Measurements from ENCODE around the gene AK9. TPM values are rescaled to one million over a fixed set of nuclear protein-coding genes. Genes with fewer than 3 reads are reported as not detected.

Gene AK9
- total and polyA plus RNA-seq, 12 donors, result 1.9 to 9.9 (median 5.4) TPM

DNA sequence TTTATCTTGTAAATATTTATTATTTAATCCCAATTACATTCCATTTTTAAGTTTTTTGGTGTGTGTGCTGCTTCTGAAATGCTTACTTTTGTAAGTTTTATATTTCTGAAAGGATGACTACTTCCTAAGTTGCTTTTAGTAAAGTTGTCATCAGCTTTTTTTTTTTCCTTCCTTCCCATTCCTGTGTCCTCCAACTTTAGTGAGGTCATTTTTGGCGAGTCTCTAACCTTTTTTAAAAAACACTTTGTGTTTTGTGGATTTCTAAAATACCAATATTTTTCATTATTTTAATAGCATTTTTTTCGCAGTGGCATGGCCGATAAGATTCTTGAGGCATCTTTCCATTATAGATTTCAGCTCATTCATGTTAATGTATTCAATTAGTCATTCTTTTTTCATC, 31.0 kb upstream of the AK9 start:
- no peaks in the 10 kb centered on the region for H3K36me3 ChIP-seq (replicated peaks in 1 of 2)
- no peak for TF ChIP-seq POLR2A (IDR thresholded peaks at IDR 0.05)
- TF ChIP-seq, protein P1, sequence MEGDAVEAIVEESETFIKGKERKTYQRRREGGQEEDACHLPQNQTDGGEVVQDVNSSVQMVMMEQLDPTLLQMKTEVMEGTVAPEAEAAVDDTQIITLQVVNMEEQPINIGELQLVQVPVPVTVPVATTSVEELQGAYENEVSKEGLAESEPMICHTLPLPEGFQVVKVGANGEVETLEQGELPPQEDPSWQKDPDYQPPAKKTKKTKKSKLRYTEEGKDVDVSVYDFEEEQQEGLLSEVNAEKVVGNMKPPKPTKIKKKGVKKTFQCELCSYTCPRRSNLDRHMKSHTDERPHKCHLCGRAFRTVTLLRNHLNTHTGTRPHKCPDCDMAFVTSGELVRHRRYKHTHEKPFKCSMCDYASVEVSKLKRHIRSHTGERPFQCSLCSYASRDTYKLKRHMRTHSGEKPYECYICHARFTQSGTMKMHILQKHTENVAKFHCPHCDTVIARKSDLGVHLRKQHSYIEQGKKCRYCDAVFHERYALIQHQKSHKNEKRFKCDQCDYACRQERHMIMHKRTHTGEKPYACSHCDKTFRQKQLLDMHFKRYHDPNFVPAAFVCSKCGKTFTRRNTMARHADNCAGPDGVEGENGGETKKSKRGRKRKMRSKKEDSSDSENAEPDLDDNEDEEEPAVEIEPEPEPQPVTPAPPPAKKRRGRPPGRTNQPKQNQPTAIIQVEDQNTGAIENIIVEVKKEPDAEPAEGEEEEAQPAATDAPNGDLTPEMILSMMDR (IDR thresholded peaks at IDR 0.05), result no peak
- H3K4me3 ChIP-seq, result no peak overlapping the region
- intact Hi-C loops (cut with DNase I), result no loop called here
- no peaks in the 10 kb centered on the region for H3K27me3 ChIP-seq
- H3K27ac ChIP-seq, result no peak overlapping the region
- H3K4me1 ChIP-seq (replicated peaks in 1 of 2), result peaks cover 0 to 5% of the 10 kb centered on the region in 2 donors
- no peak for DNase-seq
- H3K9me3 ChIP-seq (replicated peaks in 1 of 3), result no peaks in the 10 kb centered on the region
- WGBS, 4 donors, result 70 to 82% (median 76%) methylated on average over 3 of the region's 3 CpGs

DNA sequence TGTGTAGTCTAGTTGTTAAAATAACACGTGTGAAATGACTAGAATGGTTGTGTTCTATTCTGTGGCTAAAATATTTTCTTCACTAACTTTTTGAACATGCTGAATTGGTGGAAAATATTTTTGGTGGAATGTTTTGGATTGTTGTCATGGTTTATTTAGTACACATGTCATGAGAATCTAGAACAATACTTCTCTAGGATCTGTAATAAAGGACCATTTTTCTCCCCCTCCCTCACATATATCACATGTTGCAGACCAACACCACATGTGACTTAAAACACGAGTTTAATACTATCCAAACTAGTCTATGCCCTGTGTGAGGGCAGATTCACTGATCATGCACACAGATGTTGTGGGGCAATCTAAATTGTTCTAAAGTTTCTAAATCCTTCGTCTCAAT, 29.3 kb upstream of the AK9 start:
- Histone ChIP-seq H3K4me3 (no peak overlapping the region), H3K27me3 (no peaks in the 10 kb centered on the region), H3K4me1 (replicated peaks in 1 of 2) (peaks cover 0 to 5% of the 10 kb centered on the region in 2 donors), H3K36me3 (replicated peaks in 1 of 2) (no peaks in the 10 kb centered on the region), H3K9me3 (replicated peaks in 1 of 3) (no peaks in the 10 kb centered on the region), H3K27ac (no peak overlapping the region)
- intact Hi-C loops (cut with DNase I), result no loop called here
- no peak for TF ChIP-seq POLR2A (IDR thresholded peaks at IDR 0.05)
- TF ChIP-seq, protein P1 (IDR thresholded peaks at IDR 0.05), result no peak
- no peak for DNase-seq
- 82 to 88% (median 85%) methylated on average over 3 of the region's 3 CpGs for WGBS, 4 donors

DNA sequence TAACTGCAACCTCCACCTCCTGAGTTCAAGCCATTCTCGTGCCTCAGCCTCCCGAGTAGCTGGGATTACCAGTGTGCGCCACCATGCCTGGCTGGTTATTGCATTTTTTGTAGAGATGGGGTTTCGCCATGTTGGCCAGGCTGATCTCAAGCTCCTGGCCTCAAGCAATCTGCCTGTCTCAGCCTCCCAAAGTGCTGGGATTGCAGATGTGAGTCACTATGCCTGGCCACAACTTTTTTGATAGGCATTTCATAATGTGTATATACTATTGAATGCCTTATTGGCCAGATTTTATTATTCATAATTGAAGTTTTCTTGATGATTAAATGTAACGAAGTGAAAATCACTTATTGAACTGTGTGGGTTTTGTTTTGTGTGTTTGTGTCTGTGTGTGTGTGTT, 28.0 kb upstream of the AK9 start:
- Histone ChIP-seq H3K4me1 (replicated peaks in 1 of 2) (peaks cover 0 to 13% of the 10 kb centered on the region in 2 donors), H3K36me3 (replicated peaks in 1 of 2) (no peaks in the 10 kb centered on the region), H3K9me3 (replicated peaks in 1 of 3) (no peaks in the 10 kb centered on the region), H3K27me3 (no peaks in the 10 kb centered on the region), H3K4me3 (no peak overlapping the region), H3K27ac (no peak overlapping the region)
- 95 to 99% (median 97%) methylated on average over 5 of the region's 5 CpGs for WGBS, 4 donors
- intact Hi-C loops (cut with DNase I), result no loop called here
- no peak for DNase-seq
- TF ChIP-seq, protein P1 (IDR thresholded peaks at IDR 0.05), result no peak
- no peak for TF ChIP-seq POLR2A (IDR thresholded peaks at IDR 0.05)

DNA sequence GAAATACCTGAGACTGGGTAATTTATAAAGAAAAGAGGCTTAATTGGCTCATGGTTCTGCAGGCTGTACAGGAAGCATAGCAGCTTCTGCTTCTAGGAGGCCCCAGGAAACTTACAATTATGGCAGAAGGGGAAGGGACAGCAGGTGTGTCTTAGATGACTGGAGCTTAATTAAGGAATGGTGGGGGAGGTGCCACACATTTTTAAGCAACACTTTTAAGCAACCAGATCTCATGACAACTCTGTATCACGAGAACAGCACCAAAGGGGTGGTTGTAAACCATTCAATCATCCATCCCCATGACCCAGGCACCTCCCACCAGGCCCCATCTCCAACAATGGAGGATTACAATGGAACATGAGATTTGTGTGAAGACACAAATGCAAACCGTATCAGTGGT, 27.0 kb upstream of the AK9 start:
- no peak for DNase-seq
- H3K27me3 ChIP-seq, result no peaks in the 10 kb centered on the region
- WGBS, 4 donors, result 80 to 90% (median 88%) methylated on average over 2 of the region's 2 CpGs
- no peak overlapping the region for H3K4me3 ChIP-seq
- peaks cover 0 to 15% of the 10 kb centered on the region in 2 donors for H3K4me1 ChIP-seq (replicated peaks in 1 of 2)
- intact Hi-C loops (cut with DNase I), result no loop called here
- H3K27ac ChIP-seq, result no peak overlapping the region
- H3K9me3 ChIP-seq (replicated peaks in 1 of 3), result no peaks in the 10 kb centered on the region
- TF ChIP-seq POLR2A (IDR thresholded peaks at IDR 0.05), result no peak
- TF ChIP-seq, protein P1 (IDR thresholded peaks at IDR 0.05), result no peak
- no peaks in the 10 kb centered on the region for H3K36me3 ChIP-seq (replicated peaks in 1 of 2)
